ENCODE data around the gene SSC4D.
A peak's percentile ranks its signal among the peaks of the same experiment; 100 is the strongest.

Gene SSC4D

DNA sequence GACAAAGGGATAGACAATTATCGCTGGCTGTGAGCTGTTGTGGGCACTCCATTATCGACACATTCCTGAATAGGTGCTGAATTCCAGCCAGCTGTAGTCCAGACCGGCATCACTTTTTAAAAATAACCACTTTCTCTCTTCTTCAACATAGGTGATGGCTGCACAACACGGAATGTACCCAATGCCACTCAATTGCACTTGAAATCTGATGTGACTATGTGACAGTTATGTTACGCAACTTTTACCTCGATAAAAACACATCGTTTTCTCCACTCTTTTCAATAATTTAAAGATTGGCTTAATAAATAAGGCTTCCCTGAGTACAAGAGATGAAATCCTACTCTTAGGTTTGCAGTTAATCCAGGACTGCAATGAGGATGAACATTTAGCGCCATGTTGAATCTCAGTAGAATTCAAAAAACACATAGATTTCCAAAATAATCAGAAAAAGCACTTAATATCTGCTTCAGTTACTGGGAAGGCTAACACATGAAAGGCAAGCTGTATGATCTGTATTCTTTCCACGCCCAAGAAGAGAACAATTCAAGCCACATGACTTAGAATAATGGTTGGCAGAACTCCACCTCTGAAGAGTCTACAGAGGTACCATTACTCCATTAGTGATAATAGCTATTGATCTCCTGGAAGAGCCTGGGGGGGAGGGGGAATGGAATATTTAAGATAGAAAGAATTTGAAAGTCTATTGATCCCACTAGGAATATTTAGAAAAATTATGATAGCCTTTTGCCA lies 54.3 kb downstream of the SSC4D start:
- H3K9me3 ChIP-seq = no peaks in the 10 kb centered on the region
- H3K4me3 ChIP-seq (ENCODE audit: low read depth, low read length) = peak overlapping the region; percentile 3; the same call in 1 of the 2 replicates
- DNase-seq = no peak
- H3K27me3 ChIP-seq = no peaks in the 10 kb centered on the region
- H3K36me3 ChIP-seq = peaks cover 66% of the 10 kb centered on the region
- TF ChIP-seq, protein P1, sequence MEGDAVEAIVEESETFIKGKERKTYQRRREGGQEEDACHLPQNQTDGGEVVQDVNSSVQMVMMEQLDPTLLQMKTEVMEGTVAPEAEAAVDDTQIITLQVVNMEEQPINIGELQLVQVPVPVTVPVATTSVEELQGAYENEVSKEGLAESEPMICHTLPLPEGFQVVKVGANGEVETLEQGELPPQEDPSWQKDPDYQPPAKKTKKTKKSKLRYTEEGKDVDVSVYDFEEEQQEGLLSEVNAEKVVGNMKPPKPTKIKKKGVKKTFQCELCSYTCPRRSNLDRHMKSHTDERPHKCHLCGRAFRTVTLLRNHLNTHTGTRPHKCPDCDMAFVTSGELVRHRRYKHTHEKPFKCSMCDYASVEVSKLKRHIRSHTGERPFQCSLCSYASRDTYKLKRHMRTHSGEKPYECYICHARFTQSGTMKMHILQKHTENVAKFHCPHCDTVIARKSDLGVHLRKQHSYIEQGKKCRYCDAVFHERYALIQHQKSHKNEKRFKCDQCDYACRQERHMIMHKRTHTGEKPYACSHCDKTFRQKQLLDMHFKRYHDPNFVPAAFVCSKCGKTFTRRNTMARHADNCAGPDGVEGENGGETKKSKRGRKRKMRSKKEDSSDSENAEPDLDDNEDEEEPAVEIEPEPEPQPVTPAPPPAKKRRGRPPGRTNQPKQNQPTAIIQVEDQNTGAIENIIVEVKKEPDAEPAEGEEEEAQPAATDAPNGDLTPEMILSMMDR (IDR thresholded peaks at IDR 0.05; ENCODE audit: low read depth, low read length) = no peak
- peaks cover 9% of the 10 kb centered on the region for H3K4me1 ChIP-seq

DNA sequence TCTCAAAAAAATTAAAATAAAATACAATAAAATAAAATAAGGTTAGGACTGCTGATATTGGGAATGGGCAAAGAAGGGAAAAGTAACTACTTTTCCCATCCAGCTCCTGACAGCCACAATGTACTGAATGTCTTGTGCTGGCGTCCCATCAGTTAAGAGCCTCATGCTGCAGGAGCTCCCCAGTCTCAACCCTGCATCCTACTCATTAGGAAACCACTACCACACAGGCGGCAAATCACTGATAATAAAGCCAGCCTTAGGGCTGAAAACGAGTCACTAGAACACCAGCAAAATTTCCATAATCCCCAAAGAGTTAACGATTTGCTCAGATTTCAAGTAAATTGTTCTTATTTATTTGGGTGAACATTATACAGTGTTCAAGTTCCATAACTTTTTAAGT lies 55.0 kb downstream of the SSC4D start:
- Histone ChIP-seq H3K27me3 (no peaks in the 10 kb centered on the region), H3K4me1 (peaks cover 6% of the 10 kb centered on the region), H3K36me3 (peaks cover 73% of the 10 kb centered on the region), H3K4me3 (ENCODE audit: low read depth, low read length) (0 out of 2 replicates have a peak overlapping the region, but pooled peaks have one; percentile 3), H3K9me3 (no peaks in the 10 kb centered on the region)
- DNase-seq = no peak
- TF ChIP-seq, protein P1 (IDR thresholded peaks at IDR 0.05; ENCODE audit: low read depth, low read length) = no peak

DNA sequence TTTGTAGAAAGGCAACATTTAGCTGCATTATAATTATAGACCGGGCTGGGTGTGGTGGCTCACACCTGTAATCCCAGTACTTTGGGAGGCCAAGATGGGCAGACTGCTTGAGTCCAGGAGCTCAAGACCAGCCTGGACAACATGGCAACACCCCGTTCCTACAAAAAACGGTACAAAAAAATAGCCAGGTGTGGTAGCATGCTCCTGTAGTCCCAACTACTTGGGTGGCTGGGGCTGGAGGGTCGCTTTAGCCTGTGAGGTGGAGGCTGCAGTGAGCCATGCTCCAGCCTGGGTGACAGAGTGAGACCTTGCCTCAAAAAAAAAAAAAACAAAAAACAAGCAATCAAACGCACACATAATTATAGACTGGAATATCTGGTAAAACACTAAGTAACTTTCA lies 55.8 kb downstream of the SSC4D start:
- no peak overlapping the region for H3K4me3 ChIP-seq (ENCODE audit: low read depth, low read length)
- peaks cover 6% of the 10 kb centered on the region for H3K4me1 ChIP-seq
- H3K36me3 ChIP-seq = peaks cover 80% of the 10 kb centered on the region
- TF ChIP-seq, protein P1 (IDR thresholded peaks at IDR 0.05; ENCODE audit: low read depth, low read length) = no peak
- no peaks in the 10 kb centered on the region for H3K9me3 ChIP-seq
- no peaks in the 10 kb centered on the region for H3K27me3 ChIP-seq
- no peak for DNase-seq

DNA sequence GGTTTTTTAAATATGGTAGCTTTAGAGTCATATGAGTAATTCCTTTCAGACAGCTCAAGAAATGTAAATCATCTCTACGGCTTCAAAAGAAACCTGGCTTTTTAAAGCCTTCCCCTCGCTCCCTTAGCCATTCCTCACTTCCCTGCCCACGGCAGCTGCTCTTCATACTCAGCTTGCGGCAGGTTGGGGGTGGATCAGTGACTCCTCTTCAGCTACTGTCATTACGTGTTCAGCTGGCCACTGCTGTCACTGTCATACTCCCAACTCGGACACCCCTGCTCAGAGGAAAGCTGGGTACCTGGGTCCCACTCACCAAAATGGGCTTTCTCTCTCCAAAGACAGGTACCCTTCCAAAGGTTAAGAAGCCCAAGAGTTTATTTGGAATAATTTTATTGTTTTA lies 57.3 kb downstream of the SSC4D start:
- no peaks in the 10 kb centered on the region for H3K9me3 ChIP-seq
- TF ChIP-seq, protein P1 (IDR thresholded peaks at IDR 0.05; ENCODE audit: low read depth, low read length) = no peak
- H3K36me3 ChIP-seq = peaks cover 87% of the 10 kb centered on the region
- DNase-seq = no peak
- H3K4me3 ChIP-seq (ENCODE audit: low read depth, low read length) = no peak overlapping the region
- H3K27me3 ChIP-seq = no peaks in the 10 kb centered on the region
- H3K4me1 ChIP-seq = peaks cover 6% of the 10 kb centered on the region

DNA sequence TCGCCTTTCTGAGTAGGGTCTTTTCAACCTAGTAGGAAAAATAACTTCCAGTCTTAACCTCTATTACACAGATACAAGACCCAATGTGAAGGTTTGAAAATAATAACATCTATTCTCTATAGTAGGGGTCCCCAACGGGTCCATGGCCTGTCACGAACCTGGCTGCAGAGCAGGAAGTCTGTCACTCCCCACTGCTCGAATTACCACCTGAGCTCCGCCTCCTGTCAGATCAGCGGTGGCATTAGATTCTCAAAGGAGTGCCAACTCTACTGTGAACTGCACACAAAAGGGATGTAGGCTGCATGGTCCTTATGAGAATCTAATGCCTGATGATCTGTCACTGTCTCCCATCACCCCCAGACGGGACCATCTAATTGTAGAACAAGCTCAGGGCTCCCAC lies 58.1 kb downstream of the SSC4D start:
- H3K9me3 ChIP-seq = no peaks in the 10 kb centered on the region
- peaks cover 87% of the 10 kb centered on the region for H3K36me3 ChIP-seq
- H3K4me3 ChIP-seq (ENCODE audit: low read depth, low read length) = no peak overlapping the region
- no peak for DNase-seq
- TF ChIP-seq, protein P1 (IDR thresholded peaks at IDR 0.05; ENCODE audit: low read depth, low read length) = no peak
- H3K27me3 ChIP-seq = no peaks in the 10 kb centered on the region
- peaks cover 6% of the 10 kb centered on the region for H3K4me1 ChIP-seq

DNA sequence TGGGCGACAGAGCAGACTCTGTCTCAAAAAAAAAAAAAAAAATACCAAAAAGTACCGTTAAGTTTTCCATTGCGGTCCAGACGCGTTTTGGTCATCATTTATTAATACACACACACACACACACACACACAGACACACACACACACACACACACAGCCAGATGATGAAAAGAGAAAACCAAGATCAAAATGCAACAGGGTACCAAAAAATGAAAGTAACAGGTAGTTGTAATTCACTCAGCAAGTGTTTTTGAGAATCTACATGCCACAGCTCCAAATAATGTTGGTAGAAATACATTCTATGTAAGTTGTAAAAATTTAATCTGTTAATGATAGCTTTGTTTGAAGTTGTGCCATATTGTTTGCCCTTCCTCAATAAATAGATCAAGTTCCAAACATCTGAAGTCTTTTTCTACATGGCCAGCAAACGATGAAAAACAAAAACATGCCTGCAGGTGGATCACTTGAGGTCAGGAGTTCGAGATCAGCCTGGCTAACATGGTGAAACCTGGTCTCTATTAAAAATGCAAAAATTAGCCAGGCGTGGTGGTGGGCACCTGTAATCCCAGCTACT lies 60.1 kb downstream of the SSC4D start:
- H3K4me3 ChIP-seq (ENCODE audit: low read depth, low read length) = no peak overlapping the region
- DNase-seq = no peak
- TF ChIP-seq, protein P1 (IDR thresholded peaks at IDR 0.05; ENCODE audit: low read depth, low read length) = no peak
- no peaks in the 10 kb centered on the region for H3K4me1 ChIP-seq
- no peaks in the 10 kb centered on the region for H3K9me3 ChIP-seq
- H3K36me3 ChIP-seq = peaks cover 88% of the 10 kb centered on the region
- H3K27me3 ChIP-seq = no peaks in the 10 kb centered on the region

Data from BE2C (cell line).